K562 (cell line): ENCODE data around the gene SHB. TPM values are rescaled to one million over a fixed set of nuclear protein-coding genes. Genes with fewer than 3 reads are reported as not detected.

Experiments used
- ATAC-seq: fragments of 200-7000 bp; cut with Tn5 transposase; 3 replicates; pipeline ENCODE4 v1.9.1; 2020; ENCODE audit warnings: moderate library complexity
- BruUV-seq: library from RNA; stranded (reverse); fragments of 400-500 nt; replicated peaks from 2 replicates; lab custom pipeline; 2021; lab: Mats Ljungman, UMichigan
- CTCF ChIA-PET: fragments of 300-600 bp; formaldehyde crosslinking; extraction: SDS; loops from one replicate; lab custom pipeline; 2021; ENCODE audit warnings: low intra/inter-chr PET ratio; lab: Yijun Ruan, JAX
- POLR2A ChIA-PET: fragments of 300-600, 350-650 bp; sonication (Branson Sonifier 250); formaldehyde crosslinking; extraction: SDS; loops from one replicate; lab custom pipeline; 2021; ENCODE audit warnings: antibody characterized with exemption, inconsistent platforms; lab: Yijun Ruan, JAX
- DNase-seq, 4 experiments: peaks; one replicate each; pipeline versions ENCODE4 v3.0.0 to v3.0.0-alpha.2; 2011 to 2018; ENCODE audit warnings: low spot score in 3 of 4, mixed read lengths in 3 of 4; ENCODE audit errors: extremely low read depth in 1 of 4
- FAIRE-seq: peaks from 2 replicates; lab custom pipeline; 2011; peaks lifted over from hg19 to GRCh38; lab: Jason Lieb, UNC
- H2AFZ ChIP-seq: 2 replicates; pipeline ENCODE4 v1.6.0; 2011; ENCODE audit warnings: low read depth, low read length, control low read depth, inconsistent platforms
- H3K27ac ChIP-seq: fragments of 200-600 bp; 3 replicates; pipeline ENCODE4 v1.8.0; 2011; ENCODE audit warnings: low read depth, mild to moderate bottlenecking, control low read depth, inconsistent platforms, low read length, moderate library complexity, mixed read lengths; ENCODE audit errors: extremely low read depth
- H3K27me3 ChIP-seq, 2 experiments: fragments of 300-600 bp in 1 of 2; 2 replicates in 1 of 2; 3 replicates in 1 of 2; pipeline versions ENCODE4 v1.6.0 to v1.8.0; 2011; ENCODE audit warnings: inconsistent platforms in 2 of 2, low read length in 2 of 2, mild to moderate bottlenecking in 1 of 2, mixed read lengths in 1 of 2, moderate library complexity in 1 of 2; ENCODE audit not compliant: control insufficient read depth in 2 of 2, insufficient read depth in 2 of 2
- H3K36me3 ChIP-seq: fragments of 300-600 bp; 3 replicates; pipeline ENCODE4 v1.8.0; 2011; ENCODE audit warnings: mild to moderate bottlenecking, low read length, inconsistent platforms; ENCODE audit not compliant: control insufficient read depth, insufficient read depth
- H3K4me1 ChIP-seq, 2 experiments: fragments of 200-600 bp in 1 of 2; replicated peaks in 1 of 2; 2 replicates in 1 of 2; 3 replicates in 1 of 2; pipeline versions ENCODE4 v1.5.1 to v1.8.0; 2011; ENCODE audit warnings: inconsistent platforms in 2 of 2, low read length in 2 of 2, mild to moderate bottlenecking in 1 of 2, mixed read lengths in 1 of 2, moderate library complexity in 1 of 2; ENCODE audit not compliant: control insufficient read depth in 2 of 2, insufficient read depth in 2 of 2
- H3K4me2 ChIP-seq: 2 replicates; pipeline ENCODE4 v1.6.1; 2011; ENCODE audit warnings: low read length, control low read depth, inconsistent platforms, mixed read lengths; ENCODE audit not compliant: insufficient read depth
- H3K4me3 ChIP-seq: fragments of 200-600 bp; sonication (generic), shearing (Covaris generic); 2 replicates; pipeline ENCODE4 v1.5.1; 2016; ENCODE audit warnings: control low read depth, inconsistent platforms
- H3K79me2 ChIP-seq: fragments of 200-600 bp; 3 replicates; pipeline ENCODE4 v1.8.0; 2011; ENCODE audit warnings: low read length, inconsistent platforms; ENCODE audit not compliant: control insufficient read depth, insufficient read depth
- H3K9ac ChIP-seq, 2 experiments: 2 replicates each; pipeline versions ENCODE4 v1.6.0 to v1.6.1; 2011; ENCODE audit warnings: low read depth in 2 of 2, low read length in 2 of 2, control low read depth in 1 of 2, inconsistent platforms in 1 of 2, mild to moderate bottlenecking in 1 of 2, mixed read lengths in 1 of 2; ENCODE audit not compliant: insufficient read depth in 1 of 2
- H3K9me1 ChIP-seq: one replicate; pipeline ENCODE4 v1.6.0; 2011; ENCODE audit warnings: inconsistent platforms, mild to moderate bottlenecking, low read length, moderate library complexity; ENCODE audit not compliant: control insufficient read depth, insufficient read depth
- H3K9me3 ChIP-seq: replicated peaks from 2 replicates; pipeline ENCODE4 v1.5.1; 2011; ENCODE audit warnings: low read depth, low read length, inconsistent platforms; ENCODE audit not compliant: control insufficient read depth, insufficient read depth
- H4K20me1 ChIP-seq: replicated peaks from 2 replicates; pipeline ENCODE4 v1.6.1; 2011; ENCODE audit warnings: low read length, inconsistent platforms, mixed read lengths; ENCODE audit not compliant: control insufficient read depth, insufficient read depth
- GMEB1 ChIP-seq: fragments of 250-450 bp; sonication (Bioruptor Pico); IDR thresholded peaks from 2 replicates; pipeline ENCODE4 v1.4.0; 2020; ENCODE audit warnings: mild to moderate bottlenecking
- MLX ChIP-seq, 2 experiments: fragments of 450-650 bp in 1 of 2; sonication (generic) in 1 of 2; formaldehyde crosslinking; conservative IDR thresholded peaks; 2 replicates each; pipeline versions ENCODE4 v1.4.0 to v1.8.1; 2020 to 2022; ENCODE audit warnings: mild to moderate bottlenecking in 1 of 2, missing genetic modification reagents in 1 of 2
- NFYB ChIP-seq: IDR thresholded peaks from 2 replicates; pipeline ENCODE4 v1.6.1; 2011; ENCODE audit warnings: mild to moderate bottlenecking, moderate library complexity; ENCODE audit not compliant: insufficient read length; ENCODE audit errors: extremely low read depth
- PKNOX1 ChIP-seq: fragments of 450-650 bp; IDR thresholded peaks from 2 replicates; pipeline ENCODE4 v1.6.1; 2016
- SNIP1 ChIP-seq: fragments of 450-650 bp; IDR thresholded peaks from 2 replicates; pipeline ENCODE4 v1.7.1; 2017; ENCODE audit warnings: low read depth, mild to moderate bottlenecking
- YBX1 ChIP-seq: fragments of 450-650 bp; IDR thresholded peaks from 2 replicates; pipeline ENCODE4 v1.7.1; 2016; ENCODE audit warnings: mild to moderate bottlenecking
- ZNF395 ChIP-seq: fragments of 200-800 bp; sonication (Bioruptor generic); IDR thresholded peaks from 2 replicates; pipeline ENCODE4 v1.6.1; 2017; ENCODE audit warnings: missing genetic modification characterization, missing compliant biosample characterization
- ZNF408 ChIP-seq: fragments of 250-450 bp; sonication (Bioruptor Pico); IDR thresholded peaks from 2 replicates; pipeline ENCODE4 v1.4.0; 2020; ENCODE audit warnings: low read depth, mild to moderate bottlenecking, moderate library complexity
- ZNF644 ChIP-seq: fragments of 200-800 bp; sonication (Bioruptor generic); IDR thresholded peaks from 2 replicates; pipeline ENCODE4 v1.6.1; 2016; ENCODE audit warnings: low read depth, missing genetic modification characterization, missing compliant biosample characterization
- WGBS: fragments of 100-300 bp; shearing (Covaris generic); methylation state at CpG from one replicate; pipeline ENCODE4 v1.1.6; 2016; ENCODE audit warnings: low coverage, mixed read lengths; ENCODE audit not compliant: insufficient coverage; ENCODE audit errors: missing lambda C conversion rate; 5-methylcytosine and 5-hydroxymethylcytosine counted together
- in situ Hi-C: fragments of 300-500 bp; cut with MboI; formaldehyde crosslinking; loops from 4 replicates; pipeline ENCODE4 v1.15.0; 2018; ENCODE audit warnings: inconsistent platforms, mixed read lengths
- intact Hi-C: fragments of 100-400 bp; cut with micrococcal nuclease; formaldehyde crosslinking; loops from 2 replicates; pipeline ENCODE4 v1.14.2; 2022
- polyA plus RNA-seq, 8 experiments: library from polyadenylated mRNA; depleted of rRNA in 4 of 8; stranded (reverse) in 5 of 8; unstranded in 3 of 8; fragments of >200 nt; fragmentation: Nextera tagmentation in 2 of 8; fragmentation: Illumina TruSeq in 1 of 8; extraction: Ambion mirVana in 2 of 8; extraction: Trizol in 1 of 8; gene quantifications; 2 replicates each; pipeline versions ENCODE4 v1.2.1 to v1.2.3, GENCODE V29; 2011 to 2014; ENCODE audit warnings: inconsistent platforms in 1 of 8, missing spikeins in 1 of 8
- total RNA-seq, 7 experiments: library from RNA; depleted of rRNA in 6 of 7; stranded (reverse); fragments of >200 nt in 6 of 7; fragmentation: Illumina TruSeq in 2 of 7; extraction: Trizol in 2 of 7; gene quantifications; 2 replicates each; pipeline versions ENCODE4 v1.2.1 to v1.2.3, GENCODE V29; 2011 to 2021; ENCODE audit warnings: low replicate concordance in 1 of 7

Gene SHB
- total and polyA plus RNA-seq, 9 of the 15 experiments (the other 6 are each of a cell fraction or from before 2014, with no cell fraction given): 0.78 to 16.0 (median 5.3) TPM

GRCh38 chr9:37906312-37907239 is 162.5 kb downstream of the SHB start:
- 72% methylated on average over 10 of the region's 11 CpGs for WGBS
- FAIRE-seq (no peak), ATAC-seq (no peak), DNase-seq (no peak)
- Histone ChIP-seq H3K36me3 (peaks cover 4% of the 10 kb centered on the region; the same call in 2 of the 3 replicates), H3K4me1 (peaks cover 22 to 32% of the 10 kb centered on the region in 2 experiments), H3K9me3 (no peaks in the 10 kb centered on the region), H4K20me1 (no peaks in the 10 kb centered on the region), H3K4me3 (no peak overlapping the region), H3K4me2 (peak overlapping the region; percentile 96; the same call in 1 of the 2 replicates), H3K27ac (no peak overlapping the region), H3K9me1 (no peaks in the 10 kb centered on the region), H3K27me3 (no peaks in the 10 kb centered on the region), H3K79me2 (peaks cover 24% of the 10 kb centered on the region), H3K9ac (peak overlapping the region in 1 of 2 experiments; percentile 47; a peak in 1 of 4 replicates), H2AFZ (no peak overlapping the region)
- no TSS peak for BruUV-seq
- CTCF ChIA-PET: no interaction called here
- in situ Hi-C loops (loop anchor here (5.0 to 10.0 kb wide), 3 partner anchors 152 to 451 kb away; partner anchors contain the start of genes POLR1E and TRMT10B), intact Hi-C loops (no loop called here)
- POLR2A ChIA-PET: interaction anchor here (0.6 to 1.2 kb wide), 2 partner anchors 437 to 464 kb away, joined by 3 to 4 read pairs; no protein-coding TSS in a partner anchor
- no peak for TF ChIP-seq YBX1
- no peak for TF ChIP-seq GMEB1 (CRISPR knock-in tag)
- TF ChIP-seq NFYB: peak; percentile 8
- TF ChIP-seq ZNF644: no peak
- TF ChIP-seq SNIP1: no peak
- peak; percentile 20; the same call in 1 of the 2 replicates for TF ChIP-seq PKNOX1
- no peak for TF ChIP-seq ZNF408 (CRISPR knock-in tag)
- no peak for TF ChIP-seq MLX (CRISPR knock-in tag; conservative IDR thresholded peaks at IDR 0.05)
- TF ChIP-seq ZNF395 (CRISPR knock-in tag): no peak
